ENCODE measurements around the gene ZNF765.

GRCh38 chr19:53432088-53432661, 37.2 kb downstream of the ZNF765 start:
- no peak for TF ChIP-seq CTCF (IDR thresholded peaks at IDR 0.05)
- no peak for TF ChIP-seq POLR2A (IDR thresholded peaks at IDR 0.05)
- no peak for TF ChIP-seq EP300 (IDR thresholded peaks at IDR 0.05)

Data from ovary (tissue), 3 donors.